ENCODE data around the gene COL17A1.

COL17A1 gene

DNA sequence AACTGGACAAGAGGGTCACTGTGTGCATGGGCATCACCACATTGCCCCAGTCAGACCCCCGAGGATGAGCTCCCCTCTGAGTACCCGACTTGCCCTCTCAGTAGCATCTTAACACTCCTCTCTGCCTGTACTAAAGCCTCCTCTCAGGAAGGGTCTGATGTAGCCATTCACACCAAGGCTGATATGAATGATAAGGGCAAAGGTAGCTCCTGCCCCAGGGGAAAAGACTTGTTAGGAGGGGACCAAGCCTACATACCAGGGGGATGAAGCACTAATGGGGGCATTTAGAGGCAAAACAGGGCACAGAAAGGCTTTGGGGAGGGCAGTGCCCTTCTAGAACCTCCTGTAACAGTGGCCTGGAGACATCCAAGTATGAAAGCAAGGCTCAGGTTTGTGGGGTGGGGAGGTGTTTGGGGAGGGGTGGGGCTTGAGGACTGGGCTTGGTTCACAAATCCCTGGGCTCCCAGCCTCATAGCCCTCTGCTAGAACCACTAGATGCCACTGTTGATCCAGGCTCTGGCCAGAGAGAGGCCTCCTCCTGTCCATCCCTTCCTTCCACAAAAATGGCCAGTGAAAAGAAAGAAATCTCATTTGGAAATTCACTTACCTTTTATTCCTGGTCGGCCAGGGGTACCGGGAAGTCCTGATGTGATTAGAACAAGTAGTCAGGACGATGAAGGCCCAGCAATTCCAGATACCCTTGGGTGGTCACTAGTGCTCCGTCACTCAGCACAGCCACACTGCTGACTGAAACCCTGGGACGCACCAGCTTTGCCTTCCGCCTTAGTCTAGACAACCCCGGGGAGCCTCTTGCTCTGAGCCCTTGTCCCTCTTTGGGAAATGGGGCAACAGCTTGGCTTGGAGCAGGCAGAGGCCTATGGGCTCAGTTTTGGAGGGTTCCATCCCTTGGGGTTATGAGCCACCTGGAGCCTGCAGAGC, 40.3 kb downstream of the COL17A1 start:
- H3K9ac ChIP-seq (ENCODE audit: low read length), result no peak overlapping the region
- no peaks in the 10 kb centered on the region for H3K36me3 ChIP-seq (replicated peaks; ENCODE audit: low read depth, low read length)
- H4K20me1 ChIP-seq (ENCODE audit: insufficient read depth, low read length), result no peaks in the 10 kb centered on the region
- H3K4me3 ChIP-seq (ENCODE audit: low read length), result no peak overlapping the region
- peak; percentile 24 for TF ChIP-seq CTCF (IDR thresholded peaks at IDR 0.05; ENCODE audit: low read depth, low read length)
- no peak for TF ChIP-seq EZH2phosphoT487 (IDR thresholded peaks at IDR 0.05; ENCODE audit: low read depth)
- H3K79me2 ChIP-seq (ENCODE audit: low read length), result no peaks in the 10 kb centered on the region
- no peak overlapping the region for H3K27ac ChIP-seq (ENCODE audit: low read length)
- no peaks in the 10 kb centered on the region for H3K27me3 ChIP-seq (ENCODE audit: low read depth, low read length)
- no peak overlapping the region for H3K4me2 ChIP-seq (ENCODE audit: low read length)
- no peaks in the 10 kb centered on the region for H3K4me1 ChIP-seq (ENCODE audit: low read length)
- no peak overlapping the region for H2AFZ ChIP-seq (ENCODE audit: low read depth, low read length)
- no peaks in the 10 kb centered on the region for H3K9me3 ChIP-seq (ENCODE audit: insufficient read depth, low read length)

DNA sequence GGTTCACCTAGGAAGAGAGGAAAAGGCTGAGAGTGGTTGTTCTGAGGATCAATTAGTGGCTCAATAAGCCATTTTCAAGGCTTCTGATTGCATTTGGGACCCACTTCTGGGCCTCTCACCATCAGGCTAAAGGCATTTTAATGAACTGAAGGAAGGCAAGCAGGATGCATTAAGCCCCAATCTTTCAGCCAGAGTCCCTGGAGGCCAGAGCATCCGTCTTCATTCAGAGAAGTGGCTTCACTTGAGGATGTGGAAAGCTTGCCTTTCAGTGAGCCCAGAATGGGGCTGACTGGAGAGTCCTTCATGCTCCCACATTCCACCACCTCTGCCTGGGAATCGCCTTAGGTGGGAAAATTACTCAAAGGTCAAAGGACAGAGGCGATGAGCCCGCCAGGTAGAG, 41.8 kb downstream of the COL17A1 start:
- H3K4me2 ChIP-seq (ENCODE audit: low read length), result no peak overlapping the region
- no peak for TF ChIP-seq CTCF (IDR thresholded peaks at IDR 0.05; ENCODE audit: low read depth, low read length)
- TF ChIP-seq EZH2phosphoT487 (IDR thresholded peaks at IDR 0.05; ENCODE audit: low read depth), result no peak
- H3K27me3 ChIP-seq (ENCODE audit: low read depth, low read length), result no peaks in the 10 kb centered on the region
- H3K9ac ChIP-seq (ENCODE audit: low read length), result no peak overlapping the region
- H2AFZ ChIP-seq (ENCODE audit: low read depth, low read length), result no peak overlapping the region
- no peaks in the 10 kb centered on the region for H4K20me1 ChIP-seq (ENCODE audit: insufficient read depth, low read length)
- no peaks in the 10 kb centered on the region for H3K36me3 ChIP-seq (replicated peaks; ENCODE audit: low read depth, low read length)
- no peak overlapping the region for H3K4me3 ChIP-seq (ENCODE audit: low read length)
- no peaks in the 10 kb centered on the region for H3K79me2 ChIP-seq (ENCODE audit: low read length)
- H3K9me3 ChIP-seq (ENCODE audit: insufficient read depth, low read length), result no peaks in the 10 kb centered on the region
- H3K27ac ChIP-seq (ENCODE audit: low read length), result no peak overlapping the region
- no peaks in the 10 kb centered on the region for H3K4me1 ChIP-seq (ENCODE audit: low read length)

DNA sequence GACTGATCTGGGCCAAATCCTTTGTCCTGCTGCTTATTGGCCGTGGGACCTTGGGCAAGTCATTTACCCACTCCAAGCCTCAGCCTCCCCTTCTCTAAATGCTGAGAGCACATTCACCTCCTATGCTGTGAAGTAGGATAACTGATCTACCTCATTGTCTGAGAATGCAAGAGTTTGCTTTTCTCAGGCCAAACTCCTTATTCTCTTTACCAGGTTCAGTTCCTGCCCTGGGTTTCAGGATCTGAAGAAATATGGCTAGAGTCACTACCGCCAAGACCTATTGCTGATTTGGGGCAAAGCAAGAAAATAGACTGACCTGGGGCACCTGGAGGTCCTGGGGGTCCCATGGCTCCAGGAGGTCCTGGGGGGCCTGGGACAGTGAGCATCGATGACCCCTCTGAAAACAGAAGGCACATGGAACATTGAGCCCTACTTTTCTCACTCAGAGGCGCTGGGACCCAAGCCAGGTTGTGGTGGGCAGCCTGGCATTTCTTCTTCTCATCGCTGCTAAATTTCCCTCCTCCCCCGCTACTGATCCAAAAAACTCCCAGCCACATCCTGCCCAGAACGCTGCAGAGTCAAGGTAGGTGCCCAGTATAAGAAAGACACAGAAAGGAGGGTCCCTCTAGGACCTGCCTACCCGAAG, 42.4 kb downstream of the COL17A1 start:
- Histone ChIP-seq H2AFZ (ENCODE audit: low read depth, low read length) (no peak overlapping the region), H3K4me3 (ENCODE audit: low read length) (no peak overlapping the region), H3K4me2 (ENCODE audit: low read length) (no peak overlapping the region), H3K9me3 (ENCODE audit: insufficient read depth, low read length) (no peaks in the 10 kb centered on the region), H4K20me1 (ENCODE audit: insufficient read depth, low read length) (no peaks in the 10 kb centered on the region), H3K27ac (ENCODE audit: low read length) (no peak overlapping the region), H3K4me1 (ENCODE audit: low read length) (no peaks in the 10 kb centered on the region), H3K79me2 (ENCODE audit: low read length) (no peaks in the 10 kb centered on the region), H3K27me3 (ENCODE audit: low read depth, low read length) (no peaks in the 10 kb centered on the region), H3K9ac (ENCODE audit: low read length) (no peak overlapping the region), H3K36me3 (replicated peaks; ENCODE audit: low read depth, low read length) (no peaks in the 10 kb centered on the region)
- TF ChIP-seq EZH2phosphoT487 (IDR thresholded peaks at IDR 0.05; ENCODE audit: low read depth), result no peak
- TF ChIP-seq CTCF (IDR thresholded peaks at IDR 0.05; ENCODE audit: low read depth, low read length), result no peak

DNA sequence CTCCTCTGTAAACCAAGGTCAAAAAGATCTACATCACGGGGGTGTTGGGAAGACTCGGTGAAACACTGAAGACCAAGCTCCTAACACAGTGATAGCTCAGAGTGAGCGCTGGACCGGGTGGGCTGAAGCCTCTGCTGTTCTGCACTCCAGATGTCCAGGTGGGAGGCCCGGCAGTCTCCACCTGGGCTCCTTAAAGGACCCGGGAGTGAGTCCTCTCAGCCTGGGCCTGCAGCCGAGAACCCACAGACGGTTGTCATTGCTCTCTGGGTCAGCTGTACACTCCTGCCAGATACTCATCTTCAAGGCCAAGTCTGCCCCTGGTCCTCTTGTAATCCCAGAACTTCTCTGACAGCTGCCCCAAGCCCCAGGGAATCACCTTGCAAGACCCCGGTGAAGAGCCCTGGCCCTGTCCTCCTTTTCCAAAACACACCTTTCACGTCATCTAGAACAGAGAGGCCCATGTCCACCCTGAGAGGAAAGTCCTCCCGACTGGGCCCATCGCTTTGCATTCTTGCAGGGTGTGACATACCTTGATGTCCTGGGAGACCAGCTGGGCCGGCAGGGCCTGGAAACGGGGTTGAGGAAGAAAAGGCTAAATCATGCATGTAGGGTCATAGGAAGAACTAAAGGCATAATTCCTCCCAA, 43.7 kb downstream of the COL17A1 start:
- no peaks in the 10 kb centered on the region for H3K4me1 ChIP-seq (ENCODE audit: low read length)
- TF ChIP-seq CTCF (IDR thresholded peaks at IDR 0.05; ENCODE audit: low read depth, low read length) (no peak), EZH2phosphoT487 (IDR thresholded peaks at IDR 0.05; ENCODE audit: low read depth) (no peak)
- no peaks in the 10 kb centered on the region for H3K27me3 ChIP-seq (ENCODE audit: low read depth, low read length)
- H3K9me3 ChIP-seq (ENCODE audit: insufficient read depth, low read length), result no peaks in the 10 kb centered on the region
- no peaks in the 10 kb centered on the region for H3K79me2 ChIP-seq (ENCODE audit: low read length)
- no peak overlapping the region for H3K27ac ChIP-seq (ENCODE audit: low read length)
- H2AFZ ChIP-seq (ENCODE audit: low read depth, low read length), result no peak overlapping the region
- H3K4me3 ChIP-seq (ENCODE audit: low read length), result no peak overlapping the region
- no peak overlapping the region for H3K4me2 ChIP-seq (ENCODE audit: low read length)
- H3K36me3 ChIP-seq (replicated peaks; ENCODE audit: low read depth, low read length), result no peaks in the 10 kb centered on the region
- no peaks in the 10 kb centered on the region for H4K20me1 ChIP-seq (ENCODE audit: insufficient read depth, low read length)
- H3K9ac ChIP-seq (ENCODE audit: low read length), result no peak overlapping the region

Measured in OCI-LY3 (cell line).